Neutrophil (primary cell): ENCODE data around the gene BTBD7.

Experiments
- H3K27ac ChIP-seq: fragments of 200-600 bp; sonication (generic); 2 replicates; pipeline ENCODE4 v1.5.1; 2016; ENCODE audit warnings: mild to moderate bottlenecking, moderate library complexity
- H3K27me3 ChIP-seq: fragments of 200-600 bp; sonication (generic); 2 replicates; pipeline ENCODE4 v1.6.0; 2016; ENCODE audit warnings: mild to moderate bottlenecking
- H3K36me3 ChIP-seq: fragments of 200-600 bp; sonication (generic); 2 replicates; pipeline ENCODE4 v1.5.1; 2017
- H3K4me1 ChIP-seq, 2 experiments: fragments of 200-600 bp in 1 of 2; sonication (generic) in 1 of 2; 1 replicate in 1 of 2; 2 replicates in 1 of 2; pipeline versions ENCODE4 v1.5.1 to v1.6.1; 2013 to 2016; ENCODE audit warnings: low read depth in 1 of 2, low read length in 1 of 2, mild to moderate bottlenecking in 1 of 2, moderate library complexity in 1 of 2; ENCODE audit not compliant: control insufficient read depth in 1 of 2, insufficient read depth in 1 of 2
- H3K4me3 ChIP-seq, 2 experiments: fragments of 200-600 bp in 1 of 2; sonication (generic) in 1 of 2; 1 replicate in 1 of 2; 2 replicates in 1 of 2; pipeline ENCODE4 v1.5.1; 2013 to 2016; ENCODE audit warnings: low read depth in 1 of 2, low read length in 1 of 2, mild to moderate bottlenecking in 1 of 2, moderate library complexity in 1 of 2
- H3K9me3 ChIP-seq: fragments of 200-600 bp; sonication (generic); 2 replicates; pipeline ENCODE4 v1.5.1; 2016
- CTCF ChIP-seq: fragments of 200-600 bp; sonication (generic); IDR thresholded peaks from 2 replicates; pipeline ENCODE4 v1.5.1; 2016; ENCODE audit warnings: antibody characterized with exemption

BTBD7 gene

GRCh38 chr14:93326196-93326595 lies 6.6 kb downstream of the BTBD7 start:
- TF ChIP-seq CTCF = no peak
- H3K9me3 ChIP-seq = no peaks in the 10 kb centered on the region
- no peaks in the 10 kb centered on the region for H3K27me3 ChIP-seq
- H3K4me1 ChIP-seq = peaks cover 17 to 19% of the 10 kb centered on the region in 2 experiments
- H3K36me3 ChIP-seq = no peaks in the 10 kb centered on the region
- H3K4me3 ChIP-seq = no peak overlapping the region
- no peak overlapping the region for H3K27ac ChIP-seq

- H3K4me3 ChIP-seq = no peak overlapping the region
- peaks cover 15 to 20% of the 10 kb centered on the region in 2 experiments for H3K4me1 ChIP-seq
- H3K27ac ChIP-seq = no peak overlapping the region
- H3K27me3 ChIP-seq = no peaks in the 10 kb centered on the region
- no peaks in the 10 kb centered on the region for H3K9me3 ChIP-seq
- TF ChIP-seq CTCF = no peak
- H3K36me3 ChIP-seq = no peaks in the 10 kb centered on the region
Measured at GRCh38 chr14:93323600-93324174, 9.1 kb downstream of the BTBD7 start.

GRCh38 chr14:93322929-93323599 lies 9.8 kb downstream of the BTBD7 start:
- no peak overlapping the region for H3K4me3 ChIP-seq
- H3K4me1 ChIP-seq = peaks cover 21 to 26% of the 10 kb centered on the region in 2 experiments
- no peak for TF ChIP-seq CTCF
- H3K36me3 ChIP-seq = no peaks in the 10 kb centered on the region
- H3K27me3 ChIP-seq = no peaks in the 10 kb centered on the region
- no peaks in the 10 kb centered on the region for H3K9me3 ChIP-seq
- no peak overlapping the region for H3K27ac ChIP-seq

- no peaks in the 10 kb centered on the region for H3K27me3 ChIP-seq
- no peaks in the 10 kb centered on the region for H3K36me3 ChIP-seq
- no peaks in the 10 kb centered on the region for H3K9me3 ChIP-seq
- TF ChIP-seq CTCF = no peak
- H3K27ac ChIP-seq = peak overlapping the region; percentile 47
- H3K4me1 ChIP-seq = peaks cover 29 to 39% of the 10 kb centered on the region in 2 experiments
- H3K4me3 ChIP-seq = no peak overlapping the region
Measured at GRCh38 chr14:93320489-93320888, 12.3 kb downstream of the BTBD7 start.

- Histone ChIP-seq H3K27ac (peak overlapping the region; percentile 47), H3K27me3 (no peaks in the 10 kb centered on the region), H3K4me3 (no peak overlapping the region), H3K36me3 (no peaks in the 10 kb centered on the region), H3K4me1 (peaks cover 29 to 39% of the 10 kb centered on the region in 2 experiments), H3K9me3 (no peaks in the 10 kb centered on the region)
- no peak for TF ChIP-seq CTCF
Measured at GRCh38 chr14:93319958-93320357, 12.9 kb downstream of the BTBD7 start.
